Nephron (organoid): ENCODE data around the gene STMN3.

Experiments
- H3K27ac Mint-ChIP-seq, 3 experiments: 2 replicates each; pipeline ENCODE4 v1.8.0; 2020; ENCODE audit warnings: mixed read lengths in 3 of 3, mild to moderate bottlenecking in 2 of 3, moderate library complexity in 1 of 3
- H3K27me3 Mint-ChIP-seq: 2 replicates; pipeline ENCODE4 v1.8.0; 2021; ENCODE audit warnings: low read depth, mild to moderate bottlenecking, moderate library complexity, mixed read lengths
- H3K36me3 Mint-ChIP-seq: 2 replicates; pipeline ENCODE4 v1.8.0; 2020; ENCODE audit warnings: low read depth, mixed read lengths
- H3K4me1 Mint-ChIP-seq: 2 replicates; pipeline ENCODE4 v1.8.0; 2020; ENCODE audit warnings: mixed read lengths
- H3K4me3 Mint-ChIP-seq, 3 experiments: 2 replicates each; pipeline ENCODE4 v1.8.0; 2020; ENCODE audit warnings: mild to moderate bottlenecking in 3 of 3, mixed read lengths in 3 of 3, moderate library complexity in 2 of 3
- H3K9me3 Mint-ChIP-seq: 2 replicates; pipeline ENCODE4 v1.8.0; 2020; ENCODE audit warnings: mixed read lengths
- TF ChIP-seq, protein P1 (sequence below), 3 experiments: fragments of 200-600 bp; sonication (generic); IDR thresholded peaks; one replicate each; pipeline ENCODE4 v1.5.0; 2021; ENCODE audit warnings: antibody characterized with exemption in 3 of 3; ENCODE audit not compliant: unreplicated experiment in 3 of 3

The STMN3 gene

GRCh38 chr20:63624486-63624885 is 28.7 kb downstream of the STMN3 start:
- Mint-ChIP-seq H3K9me3 (no peaks in the 10 kb centered on the region), H3K4me1 (peaks cover 11% of the 10 kb centered on the region), H3K27ac (peak overlapping the region in 2 of 3 experiments; percentile 68 to 80), H3K27me3 (no peaks in the 10 kb centered on the region), H3K4me3 (peak overlapping the region; percentile 42 to 67 (median 63)), H3K36me3 (peaks cover 6% of the 10 kb centered on the region)
- TF ChIP-seq, protein P1, sequence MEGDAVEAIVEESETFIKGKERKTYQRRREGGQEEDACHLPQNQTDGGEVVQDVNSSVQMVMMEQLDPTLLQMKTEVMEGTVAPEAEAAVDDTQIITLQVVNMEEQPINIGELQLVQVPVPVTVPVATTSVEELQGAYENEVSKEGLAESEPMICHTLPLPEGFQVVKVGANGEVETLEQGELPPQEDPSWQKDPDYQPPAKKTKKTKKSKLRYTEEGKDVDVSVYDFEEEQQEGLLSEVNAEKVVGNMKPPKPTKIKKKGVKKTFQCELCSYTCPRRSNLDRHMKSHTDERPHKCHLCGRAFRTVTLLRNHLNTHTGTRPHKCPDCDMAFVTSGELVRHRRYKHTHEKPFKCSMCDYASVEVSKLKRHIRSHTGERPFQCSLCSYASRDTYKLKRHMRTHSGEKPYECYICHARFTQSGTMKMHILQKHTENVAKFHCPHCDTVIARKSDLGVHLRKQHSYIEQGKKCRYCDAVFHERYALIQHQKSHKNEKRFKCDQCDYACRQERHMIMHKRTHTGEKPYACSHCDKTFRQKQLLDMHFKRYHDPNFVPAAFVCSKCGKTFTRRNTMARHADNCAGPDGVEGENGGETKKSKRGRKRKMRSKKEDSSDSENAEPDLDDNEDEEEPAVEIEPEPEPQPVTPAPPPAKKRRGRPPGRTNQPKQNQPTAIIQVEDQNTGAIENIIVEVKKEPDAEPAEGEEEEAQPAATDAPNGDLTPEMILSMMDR (IDR thresholded peaks at IDR 0.05; ENCODE audit: unreplicated experiment in 3 of 3), result no peak

- Mint-ChIP-seq H3K36me3 (peaks cover 23% of the 10 kb centered on the region), H3K27me3 (no peaks in the 10 kb centered on the region), H3K9me3 (no peaks in the 10 kb centered on the region), H3K27ac (peak overlapping the region; percentile 40 to 45 (median 44)), H3K4me3 (peak overlapping the region; percentile 9 to 60 (median 23)), H3K4me1 (no peaks in the 10 kb centered on the region)
- TF ChIP-seq, protein P1 (IDR thresholded peaks at IDR 0.05; ENCODE audit: unreplicated experiment in 3 of 3), result no peak
Measured at GRCh38 chr20:63622732-63623131, 30.5 kb downstream of the STMN3 start.

- Mint-ChIP-seq H3K9me3 (no peaks in the 10 kb centered on the region), H3K36me3 (peaks cover 26% of the 10 kb centered on the region), H3K4me1 (no peaks in the 10 kb centered on the region), H3K27me3 (no peaks in the 10 kb centered on the region), H3K27ac (peak overlapping the region in 1 of 3 experiments; percentile 40), H3K4me3 (peak overlapping the region in 1 of 3 experiments; percentile 60)
- TF ChIP-seq, protein P1 (IDR thresholded peaks at IDR 0.05; ENCODE audit: unreplicated experiment in 3 of 3), result no peak
Measured at GRCh38 chr20:63622096-63622495, 31.1 kb downstream of the STMN3 start.

DNA sequence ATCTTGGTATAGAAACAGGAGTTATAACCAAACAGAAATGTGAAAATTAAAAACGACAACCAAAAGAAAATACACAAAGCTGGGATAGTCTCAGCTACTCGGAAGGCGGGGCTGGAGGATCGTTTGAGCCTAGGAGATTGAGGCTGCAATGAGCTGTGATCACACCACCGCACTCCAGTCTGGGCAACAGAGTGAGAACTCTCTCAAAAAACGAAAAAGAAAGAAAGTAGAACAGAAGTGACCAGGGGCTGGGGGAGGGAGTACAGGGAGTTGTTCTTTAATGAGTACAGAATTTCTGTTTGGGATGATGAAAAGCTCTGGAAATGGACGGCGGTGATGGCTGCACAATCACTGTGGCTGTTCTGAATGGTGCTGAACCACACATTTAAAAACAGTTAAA is 32.2 kb downstream of the STMN3 start:
- Mint-ChIP-seq H3K27me3 (no peaks in the 10 kb centered on the region), H3K9me3 (no peaks in the 10 kb centered on the region), H3K4me1 (no peaks in the 10 kb centered on the region), H3K27ac (peak overlapping the region in 2 of 3 experiments; percentile 31 to 78), H3K4me3 (peak overlapping the region in 2 of 3 experiments; percentile 9 to 37), H3K36me3 (peaks cover 37% of the 10 kb centered on the region)
- TF ChIP-seq, protein P1 (IDR thresholded peaks at IDR 0.05; ENCODE audit: unreplicated experiment in 3 of 3), result no peak

- Mint-ChIP-seq H3K4me3 (no peak overlapping the region), H3K27me3 (no peaks in the 10 kb centered on the region), H3K27ac (peak overlapping the region in 1 of 3 experiments; percentile 49), H3K9me3 (no peaks in the 10 kb centered on the region), H3K36me3 (peaks cover 50% of the 10 kb centered on the region), H3K4me1 (no peaks in the 10 kb centered on the region)
- TF ChIP-seq, protein P1 (IDR thresholded peaks at IDR 0.05; ENCODE audit: unreplicated experiment in 3 of 3), result no peak
Measured at GRCh38 chr20:63619505-63619904, 33.7 kb downstream of the STMN3 start.

- no peak overlapping the region for H3K4me3 Mint-ChIP-seq
- peaks cover 54% of the 10 kb centered on the region for H3K36me3 Mint-ChIP-seq
- no peaks in the 10 kb centered on the region for H3K4me1 Mint-ChIP-seq
- TF ChIP-seq, protein P1 (IDR thresholded peaks at IDR 0.05; ENCODE audit: unreplicated experiment in 3 of 3), result no peak
- H3K27ac Mint-ChIP-seq, result peak overlapping the region in 1 of 3 experiments; percentile 49
- H3K27me3 Mint-ChIP-seq, result no peaks in the 10 kb centered on the region
- H3K9me3 Mint-ChIP-seq, result no peaks in the 10 kb centered on the region
Measured at GRCh38 chr20:63619086-63619485, 34.1 kb downstream of the STMN3 start.
